Type B pancreatic cell (in vitro differentiated cells): Measurements from ENCODE around the gene PLA2G6. TPM values are rescaled to one million over a fixed set of nuclear protein-coding genes. Genes with fewer than 3 reads are reported as not detected.

ENCODE experiments used
- DNase-seq: peaks from one replicate; pipeline ENCODE4 v3.0.0; 2021; ENCODE audit warnings: mixed read lengths; ENCODE audit not compliant: unreplicated experiment; ENCODE audit errors: extremely low spot score
- H3K27ac Mint-ChIP-seq: 2 replicates; pipeline ENCODE4 v1.8.0; 2021; ENCODE audit warnings: mild to moderate bottlenecking, mixed read lengths
- H3K27me3 Mint-ChIP-seq: 2 replicates; pipeline ENCODE4 v1.8.0; 2021; ENCODE audit warnings: mixed read lengths
- H3K36me3 Mint-ChIP-seq: 2 replicates; pipeline ENCODE4 v1.8.0; 2021; ENCODE audit warnings: mixed read lengths
- H3K4me1 Mint-ChIP-seq: one replicate; pipeline ENCODE4 v1.8.0; 2021; ENCODE audit warnings: mixed read lengths; ENCODE audit not compliant: unreplicated experiment
- H3K4me3 Mint-ChIP-seq: 2 replicates; pipeline ENCODE4 v1.8.0; 2021; ENCODE audit warnings: mild to moderate bottlenecking, mixed read lengths
- H3K9me3 Mint-ChIP-seq: 2 replicates; pipeline ENCODE4 v1.8.0; 2021; ENCODE audit warnings: mixed read lengths
- CTCF ChIP-seq: fragments of 200-600 bp; sonication (generic); conservative IDR thresholded peaks from 2 replicates; pipeline ENCODE4 v1.5.0; 2021; ENCODE audit warnings: antibody characterized with exemption, mild to moderate bottlenecking
- total RNA-seq: library from RNA; stranded (reverse); gene quantifications from 2 replicates; pipeline ENCODE4 v1.2.1, GENCODE V29; 2021; ENCODE audit warnings: low replicate concordance

PLA2G6 gene
- total RNA-seq, 1 donor from 2014 or later, result 64.1 TPM

GRCh38 chr22:38077096-38077495 lies 104.5 kb downstream of the PLA2G6 start:
- Mint-ChIP-seq H3K27ac (peak overlapping the region; percentile 48), H3K27me3 (no peaks in the 10 kb centered on the region), H3K9me3 (no peaks in the 10 kb centered on the region), H3K36me3 (no peaks in the 10 kb centered on the region), H3K4me1 (no peaks in the 10 kb centered on the region), H3K4me3 (no peak overlapping the region)
- DNase-seq, result no peak
- no peak for TF ChIP-seq CTCF

DNA sequence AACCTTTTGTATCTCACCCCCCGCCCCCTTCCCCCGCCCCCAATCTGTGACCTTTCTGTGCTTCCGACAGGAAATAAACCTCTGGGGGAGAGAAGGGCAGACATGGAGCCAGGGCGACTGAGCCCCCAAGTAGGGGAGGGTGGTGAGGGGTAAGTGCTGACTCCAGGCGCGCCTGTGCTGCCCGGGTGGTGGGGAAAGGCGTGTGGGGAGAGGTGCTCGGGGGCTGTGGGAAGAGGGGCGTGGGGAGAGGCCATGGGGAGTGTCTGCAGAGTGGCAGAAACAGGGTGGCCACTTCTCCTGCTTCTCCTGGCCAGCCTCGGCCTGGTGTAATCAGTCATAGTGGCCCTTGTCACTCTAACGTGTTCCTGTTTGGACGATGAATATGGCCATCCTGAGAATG lies 105.7 kb downstream of the PLA2G6 start:
- no peak for TF ChIP-seq CTCF
- H3K36me3 Mint-ChIP-seq, result no peaks in the 10 kb centered on the region

DNA sequence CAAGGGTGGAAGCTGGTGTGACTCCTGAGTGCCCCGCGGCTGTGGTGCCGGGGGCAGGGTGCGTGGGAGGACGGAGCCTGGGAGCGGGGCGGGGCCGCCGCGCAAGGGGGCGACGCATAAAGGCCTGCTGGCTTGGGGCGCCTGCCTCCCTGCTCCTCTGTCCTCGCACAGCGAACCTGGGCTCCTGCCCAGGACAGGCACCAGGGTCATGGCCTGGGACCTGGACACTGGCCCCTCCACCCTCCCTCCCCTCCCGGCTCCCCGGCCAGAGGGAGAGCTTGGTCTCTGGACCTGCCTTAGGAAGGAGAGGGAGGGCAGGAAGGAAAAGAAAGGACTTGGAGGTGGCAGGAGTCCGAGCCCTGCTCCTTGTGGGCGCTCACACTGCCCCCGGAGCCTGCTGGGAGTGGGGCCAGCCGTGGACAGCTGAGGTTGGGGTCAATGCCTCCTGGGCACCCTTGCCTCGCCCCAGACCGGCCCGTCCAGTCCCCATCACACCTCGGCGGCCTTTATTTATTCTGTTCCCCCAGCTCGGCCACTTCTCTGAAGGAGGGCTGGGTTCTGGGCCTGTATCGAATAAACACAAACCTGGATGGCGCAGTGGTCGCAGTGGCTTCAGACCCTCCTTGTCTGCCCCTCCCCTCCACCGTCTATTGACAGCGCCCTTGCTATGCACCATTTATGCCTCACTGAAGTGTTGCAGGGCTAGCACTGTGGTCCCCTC lies 106.4 kb downstream of the PLA2G6 start:
- Mint-ChIP-seq H3K4me3 (no peak overlapping the region), H3K27me3 (no peaks in the 10 kb centered on the region), H3K4me1 (no peaks in the 10 kb centered on the region), H3K36me3 (no peaks in the 10 kb centered on the region), H3K27ac (no peak overlapping the region), H3K9me3 (no peaks in the 10 kb centered on the region)
- TF ChIP-seq CTCF, result no peak
- DNase-seq, result no peak

More for the DNA sequence above, 105.7 kb downstream of the PLA2G6 start:
- Mint-ChIP-seq H3K9me3 (no peaks in the 10 kb centered on the region), H3K27me3 (no peaks in the 10 kb centered on the region), H3K4me3 (no peak overlapping the region), H3K27ac (no peak overlapping the region), H3K4me1 (no peaks in the 10 kb centered on the region)
- no peak for DNase-seq

DNA sequence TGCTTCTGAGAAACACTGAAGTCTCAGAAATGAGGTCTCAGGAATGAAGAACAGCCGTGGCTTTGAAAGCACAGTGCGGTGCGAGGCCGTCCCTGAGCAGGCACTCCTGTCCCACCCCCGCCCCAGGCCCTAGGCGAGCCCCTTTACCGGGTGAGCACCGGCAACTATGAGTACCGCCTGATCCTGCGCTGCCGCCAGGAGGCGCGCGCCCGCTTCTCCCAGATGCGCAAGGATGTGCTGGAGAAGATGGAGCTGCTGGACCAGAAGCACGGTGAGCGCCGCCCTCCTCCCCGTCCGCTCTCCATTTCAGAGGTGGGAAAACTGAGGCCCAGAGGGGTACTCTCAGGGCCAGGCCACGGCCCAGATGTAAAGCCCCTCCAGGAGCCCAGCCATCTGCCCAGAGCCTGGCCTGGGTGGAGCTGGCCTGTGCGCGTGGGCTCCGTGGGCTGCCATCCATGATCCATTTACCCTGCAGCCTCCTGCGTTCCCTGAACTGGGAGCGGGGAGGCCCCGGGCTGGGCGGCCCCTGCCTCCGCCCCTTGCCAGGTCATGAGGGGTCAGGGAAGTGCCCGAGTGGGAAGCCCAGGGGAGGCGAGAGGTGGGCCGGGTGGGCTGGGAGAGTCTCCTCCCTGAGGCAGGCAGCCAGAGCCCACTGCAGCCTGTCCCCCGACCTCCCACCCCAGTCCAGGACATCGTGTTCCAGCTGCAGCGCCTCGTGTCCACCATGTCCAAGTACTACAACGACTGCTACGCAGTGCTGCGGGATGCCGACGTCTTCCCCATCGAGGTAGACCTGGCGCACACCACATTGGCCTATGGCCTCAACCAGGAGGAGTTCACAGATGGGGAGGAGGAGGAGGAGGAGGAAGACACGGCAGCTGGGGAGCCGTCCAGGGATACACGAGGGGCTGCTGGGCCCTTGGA lies 107.2 kb downstream of the PLA2G6 start:
- TF ChIP-seq CTCF, result peak; percentile 42
- H3K27me3 Mint-ChIP-seq, result no peaks in the 10 kb centered on the region
- H3K4me1 Mint-ChIP-seq, result peaks cover 4% of the 10 kb centered on the region
- no peak overlapping the region for H3K27ac Mint-ChIP-seq
- H3K36me3 Mint-ChIP-seq, result no peaks in the 10 kb centered on the region
- peak; percentile 70 for DNase-seq
- H3K4me3 Mint-ChIP-seq, result no peak overlapping the region
- no peaks in the 10 kb centered on the region for H3K9me3 Mint-ChIP-seq

- H3K4me3 Mint-ChIP-seq, result no peak overlapping the region
- no peaks in the 10 kb centered on the region for H3K36me3 Mint-ChIP-seq
- H3K27me3 Mint-ChIP-seq, result no peaks in the 10 kb centered on the region
- H3K9me3 Mint-ChIP-seq, result no peaks in the 10 kb centered on the region
- DNase-seq, result no peak
- no peak for TF ChIP-seq CTCF
- H3K27ac Mint-ChIP-seq, result no peak overlapping the region
- peaks cover 4% of the 10 kb centered on the region for H3K4me1 Mint-ChIP-seq
Measured at GRCh38 chr22:38073150-38074130, 108.2 kb downstream of the PLA2G6 start.
